ENCODE data around the gene OR10Z1. TPM values are rescaled to one million over a fixed set of nuclear protein-coding genes. Genes with fewer than 3 reads are reported as not detected.

OR10Z1 gene
- total and polyA plus RNA-seq, 2 of the 8 experiments (the other 6 are each of a cell fraction or from before 2014, with no cell fraction given), result not detected

GRCh38 chr1:158638146-158638545 lies 33.1 kb downstream of the OR10Z1 start:
- Histone ChIP-seq H3K4me2 (ENCODE audit: insufficient read depth in 1 of 2, low read depth in 2 of 2, low read length in 2 of 2) (no peak overlapping the region), H3K18ac (ENCODE audit: extremely low read depth, low read length) (no peak overlapping the region), H4K5ac (ENCODE audit: insufficient read length, low read depth, low read length) (no peak overlapping the region), H3K36me3 (ENCODE audit: control insufficient read depth in 2 of 4, insufficient read depth in 4 of 4, low read length in 3 of 4) (no peaks in the 10 kb centered on the region), H3K9me3 (ENCODE audit: insufficient read depth in 2 of 2, low read depth in 1 of 2, low read length in 1 of 2) (peaks cover 0 to 8% of the 10 kb centered on the region in 2 experiments; a peak in 2 of 4 replicates), H3K14ac (ENCODE audit: insufficient read length) (no peak overlapping the region), H3K9ac (replicated peaks in 1 of 4; ENCODE audit: extremely low read depth in 1 of 4, low read depth in 3 of 4, low read length in 3 of 4) (no peak overlapping the region), H2AK5ac (ENCODE audit: low read depth, low read length) (no peak overlapping the region), H2BK15ac (ENCODE audit: low read length) (no peak overlapping the region), H3K56ac (replicated peaks; ENCODE audit: insufficient read length, low read depth, low read length) (no peak overlapping the region), H3K79me1 (ENCODE audit: low read depth, low read length) (no peaks in the 10 kb centered on the region), H2BK12ac (ENCODE audit: low read depth, low read length) (no peak overlapping the region), H3K4ac (replicated peaks; ENCODE audit: insufficient read length, low read depth, low read length) (no peak overlapping the region), H2BK5ac (ENCODE audit: low read depth, low read length) (no peak overlapping the region), H3K23me2 (ENCODE audit: low read depth, low read length) (no peaks in the 10 kb centered on the region), H3K27me3 (replicated peaks in 1 of 4; ENCODE audit: control insufficient read depth in 3 of 4, extremely low read depth in 1 of 4, insufficient read depth in 3 of 4, low read length in 3 of 4) (no peaks in the 10 kb centered on the region), H3K4me1 (replicated peaks in 1 of 4; ENCODE audit: control insufficient read depth in 3 of 4, insufficient read depth in 4 of 4, low read length in 3 of 4) (no peaks in the 10 kb centered on the region), H3K4me3 (ENCODE audit: extremely low read depth in 1 of 4, insufficient read depth in 2 of 4, low read depth in 3 of 4, low read length in 4 of 4) (no peak overlapping the region), H3K23ac (ENCODE audit: insufficient read length) (no peak overlapping the region), H3K79me2 (ENCODE audit: control insufficient read depth in 1 of 2, insufficient read depth in 2 of 2, low read length in 2 of 2) (no peaks in the 10 kb centered on the region), H4K91ac (replicated peaks; ENCODE audit: insufficient read length, low read length) (no peak overlapping the region), H4K20me1 (replicated peaks in 1 of 2; ENCODE audit: control insufficient read depth in 1 of 2, insufficient read depth in 2 of 2, low read length in 2 of 2) (no peaks in the 10 kb centered on the region), H4K8ac (ENCODE audit: extremely low read depth, insufficient read depth, low read length) (no peak overlapping the region), H2AFZ (ENCODE audit: low read length) (no peak overlapping the region), H3K27ac (ENCODE audit: low read depth, low read length) (no peak overlapping the region), H2BK120ac (replicated peaks; ENCODE audit: low read depth, low read length) (no peak overlapping the region), H2BK20ac (ENCODE audit: low read length) (no peak overlapping the region)
- TF ChIP-seq GABPA (IDR thresholded peaks at IDR 0.05; ENCODE audit: borderline replicate concordance, insufficient read depth, low read length) (no peak), HDAC6 (IDR thresholded peaks at IDR 0.05; ENCODE audit: low read depth, low read length) (no peak)
- WGBS, 2 experiments (ENCODE audit: extremely low coverage in 1 of 2, insufficient coverage in 1 of 2, insufficient read length in 1 of 2, insufficient replicate concordance in 2 of 2, low coverage in 1 of 2, low lambda C conversion rate in 2 of 2, missing lambda C conversion rate in 1 of 2), result 91% methylated on average over 4 of the region's 4 CpGs; no CpG with 5 or more reads in 1 of the 2 experiments
- DNase-seq (ENCODE audit: low read depth in 1 of 2, low spot score in 2 of 2), result no peak
- CTCF ChIA-PET (ENCODE audit: partially characterized antibody), result interaction anchor here (1.1 to 1.4 kb wide), 2 partner anchors 9 to 11 kb away, joined by 3 read pairs; no protein-coding TSS in a partner anchor
- POLR2A ChIA-PET (ENCODE audit: partially characterized antibody), result no interaction called here
- no peak for FAIRE-seq
